Hepatocyte (in vitro differentiated cells): ENCODE measurements around the gene LMLN.
"Not testable (repeated sequence)": the region's sequence is repeated elsewhere in the genome, so short reads cannot be mapped to it uniquely, and the experiment has no call there.

Source experiments
- CTCF ChIP-seq: fragments of 200-600 bp; sonication (generic); IDR thresholded peaks from 2 replicates; pipeline ENCODE4 v1.5.1; 2016; ENCODE audit warnings: antibody characterized with exemption, mild to moderate bottlenecking; ENCODE audit not compliant: poor library complexity
- EZH2 ChIP-seq: fragments of 200-600 bp; sonication (generic); IDR thresholded peaks from 2 replicates; pipeline ENCODE4 v1.6.1; 2016; ENCODE audit warnings: antibody characterized with exemption, mild to moderate bottlenecking, borderline replicate concordance
- EZH2phosphoT487 ChIP-seq: fragments of 200-600 bp; sonication (generic); IDR thresholded peaks from one replicate; pipeline ENCODE4 v1.6.1; 2018; ENCODE audit warnings: antibody characterized with exemption, mild to moderate bottlenecking, low read depth, moderate library complexity; ENCODE audit not compliant: unreplicated experiment, severe bottlenecking

- TF ChIP-seq CTCF, EZH2, EZH2phosphoT487: not testable (repeated sequence)
Observed at GRCh38 chr3:197921429-197922275, 38.4 kb upstream of the LMLN start.
